Measurements from ENCODE around the gene LCE5A.
"Not testable (repeated sequence)": the region's sequence is repeated elsewhere in the genome, so short reads cannot be mapped to it uniquely, and the experiment has no call there.

GRCh38 chr1:152491537-152491936, 19.1 kb upstream of the LCE5A start:
- not testable (repeated sequence) for TF ChIP-seq POLR2A (IDR thresholded peaks at IDR 0.05; ENCODE audit: low read length); GATA1 (IDR thresholded peaks at IDR 0.05; ENCODE audit: low read depth, low read length)
